ENCODE measurements around the gene TRAK2. TPM values are rescaled to one million over a fixed set of nuclear protein-coding genes. Genes with fewer than 3 reads are reported as not detected.

The TRAK2 gene
- 10 to 100 TPM; 16.1 to 46.7 (median 26.5) TPM for total RNA-seq

GRCh38 chr2:201451292-201452057 is at the start of gene TRAK2, which contains the start of gene STRADB:
TRAK2 (minus strand) TSS chr2:201451458; CDS start chr2:201420507, 30,951 bp downstream.
STRADB (plus strand) TSS chr2:201451740; CDS start chr2:201454841, 3,101 bp downstream.
- Histone ChIP-seq H3K4me1 (peaks cover 37 to 44% of the 10 kb centered on the region in 2 donors), H3K27me3 (no peaks in the 10 kb centered on the region), H3K36me3 (peaks cover 0 to 1% of the 10 kb centered on the region in 2 donors), H3K4me3 (peak within 1 kb of the TSS; percentile 77 to 97 (median 87)), H3K9me3 (no peaks in the 10 kb centered on the region), H3K27ac (peak within 1 kb of the TSS; percentile 91 to 94 (median 94))
- ATAC-seq (peak; percentile 90 to 92), DNase-seq (peak; percentile 97)
- in situ Hi-C loops (cut with MboI; ENCODE audit: low sequenced_read_pairs in 4 of 4), result loop anchor here in 1 of 4 donors (10.0 kb wide), 1 partner anchor 323 kb away; no protein-coding TSS in a partner anchor
- intact Hi-C loops (cut with DNase I; ENCODE audit: low total_unique reads), result loop anchor here (1.0 to 10.0 kb wide), 3 partner anchors 37 to 1497 kb away; partner anchors contain the start of genes MAIP1, TMEM237 and TYW5
- TF ChIP-seq CTCF (IDR thresholded peaks at IDR 0.05 in 4 of 5, conservative IDR thresholded peaks at IDR 0.05 in 1 of 5), result peak; percentile 36 to 53 (median 45)
- peak; percentile 83 to 88 for TF ChIP-seq POLR2A (IDR thresholded peaks at IDR 0.05)

- no peak overlapping the region for H3K4me3 ChIP-seq
- no peak for ATAC-seq
- H3K27me3 ChIP-seq, result no peaks in the 10 kb centered on the region
- no peak for TF ChIP-seq CTCF (IDR thresholded peaks at IDR 0.05 in 4 of 5, conservative IDR thresholded peaks at IDR 0.05 in 1 of 5)
- no peak for TF ChIP-seq POLR2A (IDR thresholded peaks at IDR 0.05)
- in situ Hi-C loops (cut with MboI; ENCODE audit: low sequenced_read_pairs in 4 of 4), result no loop called here
- H3K4me1 ChIP-seq, result no peaks in the 10 kb centered on the region
- intact Hi-C loops (cut with DNase I; ENCODE audit: low total_unique reads), result no loop called here
- H3K9me3 ChIP-seq, result peaks cover 0 to 8% (median 0%) of the 10 kb centered on the region in 3 donors
- H3K36me3 ChIP-seq, result no peaks in the 10 kb centered on the region
- H3K27ac ChIP-seq, result no peak overlapping the region
- DNase-seq, result no peak
Measured at GRCh38 chr2:201500534-201500933, 49.3 kb upstream of the TRAK2 start.

GRCh38 chr2:201496785-201497184 is 45.5 kb upstream of the TRAK2 start:
- ATAC-seq, result no peak
- in situ Hi-C loops (cut with MboI; ENCODE audit: low sequenced_read_pairs in 4 of 4), result no loop called here

GRCh38 chr2:201490291-201490690 is 39.0 kb upstream of the TRAK2 start:
- no peak for TF ChIP-seq POLR2A (IDR thresholded peaks at IDR 0.05)
- TF ChIP-seq CTCF (IDR thresholded peaks at IDR 0.05 in 4 of 5, conservative IDR thresholded peaks at IDR 0.05 in 1 of 5), result no peak
- intact Hi-C loops (cut with DNase I; ENCODE audit: low total_unique reads), result no loop called here
- H3K4me1 ChIP-seq, result no peaks in the 10 kb centered on the region
- in situ Hi-C loops (cut with MboI; ENCODE audit: low sequenced_read_pairs in 4 of 4), result no loop called here
- no peaks in the 10 kb centered on the region for H3K27me3 ChIP-seq
- ATAC-seq (no peak), DNase-seq (no peak)
- no peaks in the 10 kb centered on the region for H3K9me3 ChIP-seq
- H3K4me3 ChIP-seq, result no peak overlapping the region
- H3K27ac ChIP-seq, result no peak overlapping the region
- no peaks in the 10 kb centered on the region for H3K36me3 ChIP-seq

More at GRCh38 chr2:201496785-201497184, 45.5 kb upstream of the TRAK2 start:
- TF ChIP-seq POLR2A (IDR thresholded peaks at IDR 0.05), result no peak
- no peak for TF ChIP-seq CTCF (IDR thresholded peaks at IDR 0.05 in 4 of 5, conservative IDR thresholded peaks at IDR 0.05 in 1 of 5)
- Histone ChIP-seq H3K27me3 (no peaks in the 10 kb centered on the region), H3K4me1 (no peaks in the 10 kb centered on the region), H3K36me3 (no peaks in the 10 kb centered on the region), H3K9me3 (no peaks in the 10 kb centered on the region), H3K4me3 (no peak overlapping the region), H3K27ac (no peak overlapping the region)
- no peak for DNase-seq
- intact Hi-C loops (cut with DNase I; ENCODE audit: low total_unique reads), result no loop called here

All from gastrocnemius medialis (tissue), 4 donors.